Aorta (tissue), 5 donors: ENCODE measurements around the gene SEPTIN5. TPM values are rescaled to one million over a fixed set of nuclear protein-coding genes. Genes with fewer than 3 reads are reported as not detected.

Experiments
- ATAC-seq: fragments of 200-7000 bp; cut with Tn5 transposase; one replicate; pipeline ENCODE4 v1.9.1; 2022; ENCODE audit warnings: moderate library complexity; ENCODE audit not compliant: low FRiP score
- DNase-seq, 2 donors: peaks; one replicate each; pipeline ENCODE4 v3.0.0-alpha.2; 2020
- H3K27ac ChIP-seq, 2 donors: one replicate each; pipeline ENCODE4 v1.5.1; 2013; ENCODE audit warnings: low read length in 2 of 2, mild to moderate bottlenecking in 2 of 2, moderate library complexity in 2 of 2, control low read depth in 1 of 2, inconsistent platforms in 1 of 2, low read depth in 1 of 2
- H3K27me3 ChIP-seq, 2 donors: one replicate each; pipeline ENCODE4 v1.6.1; 2013; ENCODE audit warnings: control low read depth in 1 of 2, low read length in 1 of 2, mild to moderate bottlenecking in 1 of 2, moderate library complexity in 1 of 2; ENCODE audit not compliant: insufficient read depth in 2 of 2, control insufficient read depth in 1 of 2
- H3K36me3 ChIP-seq, 2 donors: one replicate each; pipeline ENCODE4 v1.6.1; 2013; ENCODE audit warnings: control low read depth in 1 of 2, low read length in 1 of 2, mild to moderate bottlenecking in 1 of 2; ENCODE audit not compliant: insufficient read depth in 2 of 2, control insufficient read depth in 1 of 2
- H3K4me1 ChIP-seq, 2 donors: one replicate each; pipeline ENCODE4 v1.6.1; 2013; ENCODE audit warnings: low read length in 2 of 2, control low read depth in 1 of 2, mild to moderate bottlenecking in 1 of 2, moderate library complexity in 1 of 2; ENCODE audit not compliant: insufficient read depth in 2 of 2, control insufficient read depth in 1 of 2
- H3K4me3 ChIP-seq, 2 donors: one replicate each; pipeline ENCODE4 v1.5.1; 2013; ENCODE audit warnings: low read length in 2 of 2, control low read depth in 1 of 2, mild to moderate bottlenecking in 1 of 2
- H3K9me3 ChIP-seq: one replicate; pipeline ENCODE4 v1.6.1; 2013; ENCODE audit warnings: mild to moderate bottlenecking, low read length; ENCODE audit not compliant: control insufficient read depth
- WGBS, 2 donors: extraction: QIAGEN DNeasy Blood & Tissue Kit; methylation state at CpG; one replicate each; pipeline ENCODE4 v1.1.7; 2013; 5-methylcytosine and 5-hydroxymethylcytosine counted together
- intact Hi-C, 2 donors: fragments of 100-400 bp; cut with DNase I; formaldehyde crosslinking; loops; one replicate each; pipeline versions ENCODE4 v1.14.2 to v1.15.0; 2022
- polyA plus RNA-seq, 2 donors: library from polyadenylated mRNA; stranded (reverse); fragments of 200-250 nt; gene quantifications; one replicate each; pipeline ENCODE4 v1.2.3, GENCODE V29; 2013
- total RNA-seq, 2 donors: library from RNA; stranded (reverse); fragmentation: NEBNext Ultra II Directional; extraction: Animal tissue kit (Norgen Biotek cat#: 25700); gene quantifications; one replicate each; pipeline ENCODE4 v1.2.1, GENCODE V29; 2021
- donor health status: healthy with polysubstance abuse.
- donor health status: Bipolar disorder and iron deficiency.
- donor health status: DM: no; HTN: no; CAD: no.
- donor health status: DM: no; HTN: no; CAD: no.
- donor health status: DM: yes; HTN: yes; CAD: no.

Gene SEPTIN5
- total and polyA plus RNA-seq, 4 donors, result 26.9 to 63.3 (median 37.0) TPM

- H3K9me3 ChIP-seq, result no peaks in the 10 kb centered on the region
- DNase-seq, result peak; percentile 43 to 65
Measured at GRCh38 chr22:19708321-19709011, 5.8 kb upstream of the SEPTIN5 start.

GRCh38 chr22:19709063-19709769 lies 5.1 kb upstream of the SEPTIN5 start:
- ATAC-seq (no peak), DNase-seq (peak; percentile 36 to 79)
- H3K9me3 ChIP-seq, result no peaks in the 10 kb centered on the region
- no peaks in the 10 kb centered on the region for H3K4me1 ChIP-seq
- 74 to 75% methylated on average over 19 of the region's 19 CpGs for WGBS, 2 donors
- intact Hi-C loops, result no loop called here
- H3K27ac ChIP-seq, result no peak overlapping the region
- no peaks in the 10 kb centered on the region for H3K27me3 ChIP-seq
- no peak overlapping the region for H3K4me3 ChIP-seq
- no peaks in the 10 kb centered on the region for H3K36me3 ChIP-seq

More at GRCh38 chr22:19708321-19709011, 5.8 kb upstream of the SEPTIN5 start:
- Histone ChIP-seq H3K4me1 (no peaks in the 10 kb centered on the region), H3K4me3 (no peak overlapping the region), H3K27me3 (no peaks in the 10 kb centered on the region), H3K36me3 (no peaks in the 10 kb centered on the region), H3K27ac (no peak overlapping the region)
- WGBS, 2 donors, result 85 to 89% methylated on average over 20 of the region's 20 CpGs
- ATAC-seq, result no peak
- intact Hi-C loops, result no loop called here

- Histone ChIP-seq H3K27ac (no peak overlapping the region), H3K9me3 (no peaks in the 10 kb centered on the region), H3K36me3 (no peaks in the 10 kb centered on the region), H3K27me3 (no peaks in the 10 kb centered on the region), H3K4me3 (no peak overlapping the region), H3K4me1 (no peaks in the 10 kb centered on the region)
- DNase-seq, result peak; percentile 30 to 63
- WGBS, 2 donors, result 90 to 93% methylated on average over 19 of the region's 19 CpGs
- no peak for ATAC-seq
- intact Hi-C loops, result loop anchor here in 1 of 2 donors (10.0 kb wide), 1 partner anchor 235 kb away; the partner anchor contains the start of genes CDC45 and UFD1
Measured at GRCh38 chr22:19710020-19710768, 4.1 kb upstream of the SEPTIN5 start.

GRCh38 chr22:19710769-19711106 lies 3.6 kb upstream of the SEPTIN5 start:
- Histone ChIP-seq H3K27me3 (no peaks in the 10 kb centered on the region), H3K36me3 (no peaks in the 10 kb centered on the region), H3K9me3 (no peaks in the 10 kb centered on the region), H3K27ac (no peak overlapping the region), H3K4me3 (no peak overlapping the region), H3K4me1 (no peaks in the 10 kb centered on the region)
- ATAC-seq (no peak), DNase-seq (peak; percentile 33 to 60)
- WGBS, 2 donors, result 90 to 93% methylated on average over 6 of the region's 6 CpGs
- intact Hi-C loops, result loop anchor here in 1 of 2 donors (10.0 kb wide), 1 partner anchor 236 kb away; the partner anchor contains the start of genes CDC45 and UFD1

- no peaks in the 10 kb centered on the region for H3K27me3 ChIP-seq
- DNase-seq (peak in 1 of 2 donors; percentile 36), ATAC-seq (no peak)
- intact Hi-C loops, result loop anchor here in 1 of 2 donors (10.0 kb wide), 1 partner anchor 238 kb away; the partner anchor contains the start of genes CDC45 and UFD1
- no peaks in the 10 kb centered on the region for H3K36me3 ChIP-seq
- H3K27ac ChIP-seq, result no peak overlapping the region
- 91 to 97% methylated on average over 13 of the region's 13 CpGs for WGBS, 2 donors
- no peaks in the 10 kb centered on the region for H3K9me3 ChIP-seq
- no peaks in the 10 kb centered on the region for H3K4me1 ChIP-seq
- no peak overlapping the region for H3K4me3 ChIP-seq
Measured at GRCh38 chr22:19713245-19713644, 1.1 kb upstream of the SEPTIN5 start.

- Histone ChIP-seq H3K27me3 (no peaks in the 10 kb centered on the region), H3K36me3 (no peaks in the 10 kb centered on the region), H3K9me3 (no peaks in the 10 kb centered on the region), H3K4me1 (no peaks in the 10 kb centered on the region), H3K4me3 (peak overlapping the region; percentile 44 to 49), H3K27ac (no peak overlapping the region)
- DNase-seq (peak in 1 of 2 donors; percentile 50), ATAC-seq (no peak)
- 19 to 20% methylated on average over 33 to 38 of the region's 38 CpGs for WGBS, 2 donors
- intact Hi-C loops, result loop anchor here in 1 of 2 donors (10.0 kb wide), 1 partner anchor 239 kb away; the partner anchor contains the start of genes CDC45 and UFD1
Measured at GRCh38 chr22:19713650-19714311, 522 bp upstream of the SEPTIN5 start.

GRCh38 chr22:19715188-19715930 lies 1.1 kb downstream of the SEPTIN5 start:
- no peaks in the 10 kb centered on the region for H3K36me3 ChIP-seq
- 86 to 88% methylated on average over 4 of the region's 4 CpGs for WGBS, 2 donors
- DNase-seq (no peak), ATAC-seq (no peak)
- H3K4me3 ChIP-seq, result no peak overlapping the region
- no peaks in the 10 kb centered on the region for H3K27me3 ChIP-seq
- H3K4me1 ChIP-seq, result no peaks in the 10 kb centered on the region
- H3K9me3 ChIP-seq, result no peaks in the 10 kb centered on the region
- H3K27ac ChIP-seq, result no peak overlapping the region
- intact Hi-C loops, result loop anchor here in 1 of 2 donors (10.0 kb wide), 1 partner anchor 241 kb away; the partner anchor contains the start of genes CDC45 and UFD1
